ENCODE data around the gene ARID4B.
A peak's percentile ranks its signal among the peaks of the same experiment; 100 is the strongest.
"Not testable (repeated sequence)": the region's sequence is repeated elsewhere in the genome, so short reads cannot be mapped to it uniquely, and the experiment has no call there.

Gene ARID4B, protein sequence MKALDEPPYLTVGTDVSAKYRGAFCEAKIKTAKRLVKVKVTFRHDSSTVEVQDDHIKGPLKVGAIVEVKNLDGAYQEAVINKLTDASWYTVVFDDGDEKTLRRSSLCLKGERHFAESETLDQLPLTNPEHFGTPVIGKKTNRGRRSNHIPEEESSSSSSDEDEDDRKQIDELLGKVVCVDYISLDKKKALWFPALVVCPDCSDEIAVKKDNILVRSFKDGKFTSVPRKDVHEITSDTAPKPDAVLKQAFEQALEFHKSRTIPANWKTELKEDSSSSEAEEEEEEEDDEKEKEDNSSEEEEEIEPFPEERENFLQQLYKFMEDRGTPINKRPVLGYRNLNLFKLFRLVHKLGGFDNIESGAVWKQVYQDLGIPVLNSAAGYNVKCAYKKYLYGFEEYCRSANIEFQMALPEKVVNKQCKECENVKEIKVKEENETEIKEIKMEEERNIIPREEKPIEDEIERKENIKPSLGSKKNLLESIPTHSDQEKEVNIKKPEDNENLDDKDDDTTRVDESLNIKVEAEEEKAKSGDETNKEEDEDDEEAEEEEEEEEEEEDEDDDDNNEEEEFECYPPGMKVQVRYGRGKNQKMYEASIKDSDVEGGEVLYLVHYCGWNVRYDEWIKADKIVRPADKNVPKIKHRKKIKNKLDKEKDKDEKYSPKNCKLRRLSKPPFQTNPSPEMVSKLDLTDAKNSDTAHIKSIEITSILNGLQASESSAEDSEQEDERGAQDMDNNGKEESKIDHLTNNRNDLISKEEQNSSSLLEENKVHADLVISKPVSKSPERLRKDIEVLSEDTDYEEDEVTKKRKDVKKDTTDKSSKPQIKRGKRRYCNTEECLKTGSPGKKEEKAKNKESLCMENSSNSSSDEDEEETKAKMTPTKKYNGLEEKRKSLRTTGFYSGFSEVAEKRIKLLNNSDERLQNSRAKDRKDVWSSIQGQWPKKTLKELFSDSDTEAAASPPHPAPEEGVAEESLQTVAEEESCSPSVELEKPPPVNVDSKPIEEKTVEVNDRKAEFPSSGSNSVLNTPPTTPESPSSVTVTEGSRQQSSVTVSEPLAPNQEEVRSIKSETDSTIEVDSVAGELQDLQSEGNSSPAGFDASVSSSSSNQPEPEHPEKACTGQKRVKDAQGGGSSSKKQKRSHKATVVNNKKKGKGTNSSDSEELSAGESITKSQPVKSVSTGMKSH (N-terminal part only)

DNA sequence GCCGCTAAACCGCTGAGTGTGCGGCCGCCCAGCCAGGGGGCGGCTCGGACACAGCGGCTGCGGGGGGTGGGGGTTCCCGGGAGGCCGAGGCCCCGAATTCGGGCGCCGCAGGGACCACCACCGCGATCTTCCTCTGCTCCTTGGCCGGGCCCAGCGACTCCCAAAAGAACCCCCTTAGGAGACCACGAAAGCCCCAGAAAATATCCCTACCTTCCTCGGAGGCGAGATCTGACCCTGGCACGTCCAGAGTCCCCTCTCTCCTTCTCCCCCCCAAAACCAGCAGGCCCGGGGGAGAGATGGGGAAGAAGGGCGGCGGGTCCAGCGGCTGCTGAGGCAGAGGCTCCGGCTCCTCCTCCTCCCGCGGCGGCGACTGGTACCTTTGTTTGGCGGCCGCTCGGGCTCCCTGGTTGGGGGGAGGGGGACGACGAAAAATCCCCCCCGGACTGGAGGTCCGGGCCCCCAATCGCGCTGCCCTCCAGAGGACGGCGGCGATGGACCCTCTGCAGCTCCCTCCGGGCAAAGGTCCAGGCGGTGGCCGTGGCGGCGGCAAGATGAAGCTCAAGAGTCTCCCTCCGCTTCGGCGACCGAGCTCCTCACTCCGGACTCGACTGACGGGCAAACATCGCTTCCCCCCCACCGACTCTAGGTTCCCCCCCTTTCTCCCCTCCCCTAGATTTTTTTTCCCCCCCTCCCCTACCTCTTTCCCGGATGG lies at the start of gene ARID4B:
Gene ARID4B (minus strand): TSS at position 621 of the 712 bp plus-strand sequence. CDS start 1,260 bp downstream, outside the sequence.
- no peak for DNase-seq (ENCODE audit: low read depth)

DNA sequence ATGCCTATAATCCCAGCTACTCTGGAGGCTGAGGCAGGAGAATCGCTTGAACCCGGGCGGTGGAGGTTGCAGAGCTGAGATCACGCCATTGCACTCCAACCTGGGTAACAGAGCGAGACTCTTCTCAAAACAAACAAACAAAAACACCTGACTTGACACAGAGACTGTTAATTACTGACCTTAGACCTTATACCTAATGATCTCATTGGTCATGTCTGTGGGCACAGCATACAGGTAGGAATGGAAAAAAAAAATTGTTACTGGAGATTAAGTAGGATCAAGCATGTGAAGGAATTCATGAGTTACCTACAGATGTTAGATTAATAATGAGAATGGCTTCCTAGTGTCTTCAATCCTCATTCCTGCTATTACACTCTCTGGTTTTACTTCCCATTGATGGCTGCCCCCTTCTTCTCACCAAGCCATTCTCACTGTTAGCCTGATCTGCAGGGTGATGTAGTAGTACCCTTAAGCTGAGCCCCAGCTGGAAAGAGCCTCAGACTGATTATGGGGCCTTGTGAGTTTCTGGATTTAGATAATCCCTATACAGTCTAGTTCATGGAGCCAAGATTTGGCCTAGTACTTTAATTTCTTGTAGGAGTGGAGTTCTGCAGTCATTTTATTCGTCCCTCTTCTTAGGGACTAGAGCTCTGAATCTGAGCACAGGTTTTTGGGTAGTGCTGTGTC lies 48.1 kb upstream of the ARID4B start:
- DNase-seq (ENCODE audit: low read depth): no peak

DNA sequence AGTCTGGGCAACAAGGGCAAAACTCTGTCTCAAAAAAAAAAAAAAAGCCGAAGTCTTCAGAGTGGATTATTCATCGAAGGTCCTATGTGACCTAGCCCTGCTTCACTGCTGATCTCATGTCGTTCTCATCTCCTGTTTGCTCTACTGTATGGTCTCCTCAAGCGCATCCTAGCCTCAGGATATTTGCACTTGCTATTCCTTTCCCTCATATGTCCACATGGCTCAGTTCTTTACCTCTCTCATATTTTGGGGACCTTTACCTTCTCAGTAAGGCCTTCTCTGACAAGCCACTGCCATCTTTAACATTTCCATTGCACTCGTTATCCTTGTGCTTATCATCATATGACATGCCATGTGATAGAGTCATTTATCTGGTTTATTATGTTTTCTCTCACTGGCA lies 41.8 kb upstream of the ARID4B start:
- DNase-seq (ENCODE audit: low read depth): no peak

DNA sequence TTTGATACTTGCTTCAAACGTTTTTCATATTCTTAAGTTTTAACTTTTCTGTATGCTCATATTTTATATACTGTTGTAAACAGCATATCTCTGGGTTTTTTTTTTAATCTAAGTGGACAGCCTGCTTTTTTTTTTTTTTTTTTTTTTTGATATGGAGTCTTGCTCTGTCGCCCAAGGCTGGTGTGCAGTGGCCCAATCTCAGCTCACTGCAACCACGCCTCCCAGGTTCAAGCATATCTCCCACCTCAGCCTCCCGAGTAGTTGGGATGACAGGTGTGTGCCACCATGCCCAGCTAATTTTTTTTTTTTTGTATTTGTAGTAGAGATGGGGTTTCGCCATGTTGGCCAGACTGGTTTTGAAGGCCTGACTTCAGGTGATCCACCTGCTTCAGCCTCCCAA lies 40.4 kb upstream of the ARID4B start:
- DNase-seq (ENCODE audit: low read depth): no peak

DNA sequence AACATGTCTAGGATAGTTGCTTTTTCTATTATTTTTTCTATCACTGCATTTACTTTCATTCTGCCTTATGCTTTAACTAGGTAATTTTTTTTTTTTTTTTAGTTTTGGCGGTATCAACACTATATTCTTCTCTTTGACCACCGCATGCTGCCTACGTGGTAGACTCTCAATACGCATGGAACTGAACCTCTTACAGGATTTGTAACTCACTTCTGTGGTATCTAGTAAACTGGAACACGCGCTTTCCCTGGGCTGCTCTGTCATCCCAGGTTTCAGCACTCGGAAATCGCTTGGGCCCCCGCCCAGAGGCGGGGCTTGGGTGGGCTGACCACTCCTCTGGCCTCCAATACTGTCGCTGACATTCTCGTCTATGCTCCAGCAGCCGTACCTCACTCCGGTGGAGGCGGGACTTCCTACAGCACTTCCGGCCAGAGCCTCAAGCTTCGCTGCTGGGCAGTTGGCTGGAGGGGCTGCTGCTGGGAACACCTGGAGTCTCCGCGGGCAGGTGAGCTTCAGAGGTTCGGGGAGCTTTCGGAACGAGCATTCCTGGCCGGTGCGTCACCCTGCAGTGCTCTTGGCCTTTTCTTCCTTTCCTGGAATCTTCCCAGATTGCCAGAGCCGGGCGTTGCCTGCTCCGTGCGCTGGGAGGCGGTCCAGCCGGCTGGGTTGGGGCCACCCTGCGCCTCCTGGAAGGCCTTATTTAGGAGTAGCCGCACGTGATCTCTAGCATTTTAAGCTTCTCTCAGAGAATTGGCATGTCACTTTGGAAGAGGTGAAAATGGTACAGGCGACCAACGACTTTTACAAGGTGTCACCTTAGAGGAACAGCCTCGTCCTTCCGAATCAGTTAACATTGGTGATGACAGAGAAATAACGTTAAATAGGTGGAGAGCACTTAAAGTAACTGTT lies 39.3 kb upstream of the ARID4B start, which contains the start of gene TBCE:
Gene TBCE (plus strand): TSS at position 428 of the 909 bp plus-strand sequence. CDS start 12,623 bp downstream, outside the sequence.
- peak; percentile 86 for DNase-seq (ENCODE audit: low read depth)

DNA sequence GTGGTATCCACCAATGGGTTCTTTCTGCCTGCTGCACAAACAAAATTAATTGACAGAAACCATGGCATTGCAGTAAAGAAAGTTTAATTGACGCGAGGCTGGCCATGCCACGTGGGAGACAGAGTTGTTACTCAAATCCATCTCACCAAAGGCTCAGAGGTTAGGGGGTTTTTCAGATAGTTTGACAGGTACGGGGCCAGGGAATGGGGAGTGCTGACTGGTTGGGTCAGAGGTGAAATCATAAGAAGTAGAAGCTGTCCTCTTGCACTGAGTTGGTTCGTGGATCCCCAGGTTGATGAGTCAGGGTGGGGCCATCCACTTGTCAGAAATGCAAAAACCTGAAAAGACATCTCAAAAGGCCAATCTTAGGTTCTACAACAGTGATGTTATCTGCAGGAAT lies 38.3 kb upstream of the ARID4B start:
- no peak for DNase-seq (ENCODE audit: low read depth)

DNA sequence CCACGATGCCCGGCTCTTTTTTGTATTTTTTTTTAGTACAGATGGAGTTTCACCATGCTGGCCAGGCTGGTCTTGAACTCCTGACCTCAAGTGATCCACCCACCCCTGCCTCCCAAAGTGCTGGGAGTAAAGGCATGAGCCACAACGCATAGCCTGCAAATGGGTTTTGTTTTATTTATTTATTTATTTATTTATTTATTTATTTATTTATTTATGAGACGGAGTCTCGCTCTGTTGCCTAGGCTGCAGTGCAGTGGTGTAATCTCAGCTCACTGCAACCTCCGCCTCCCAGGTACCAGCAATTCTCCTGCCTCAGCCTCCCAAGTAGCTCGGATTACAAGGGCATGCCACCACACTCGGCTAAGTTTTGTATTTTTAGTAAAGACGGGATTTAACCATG lies 36.2 kb upstream of the ARID4B start:
- DNase-seq (ENCODE audit: low read depth): not testable (repeated sequence)

DNA sequence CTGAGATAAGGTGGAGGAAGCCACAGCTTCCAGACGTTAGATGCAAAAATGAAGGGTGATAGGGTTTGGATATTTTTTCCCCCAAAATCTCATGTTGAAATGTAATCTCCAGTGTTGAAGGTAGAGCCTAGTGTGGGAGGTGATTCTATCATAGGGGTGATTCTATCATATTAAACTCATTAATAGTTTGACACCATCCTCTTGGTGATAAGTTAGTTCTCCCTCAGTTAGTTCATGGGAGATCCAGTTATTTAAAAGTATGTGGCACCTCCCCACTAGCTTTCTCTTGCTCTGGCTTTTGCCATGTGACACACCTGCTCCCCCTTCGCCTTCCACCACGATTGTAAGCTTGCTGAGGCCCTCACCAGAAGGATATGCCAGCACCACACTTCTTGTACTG lies 30.9 kb upstream of the ARID4B start:
- no peak for DNase-seq (ENCODE audit: low read depth)

DNA sequence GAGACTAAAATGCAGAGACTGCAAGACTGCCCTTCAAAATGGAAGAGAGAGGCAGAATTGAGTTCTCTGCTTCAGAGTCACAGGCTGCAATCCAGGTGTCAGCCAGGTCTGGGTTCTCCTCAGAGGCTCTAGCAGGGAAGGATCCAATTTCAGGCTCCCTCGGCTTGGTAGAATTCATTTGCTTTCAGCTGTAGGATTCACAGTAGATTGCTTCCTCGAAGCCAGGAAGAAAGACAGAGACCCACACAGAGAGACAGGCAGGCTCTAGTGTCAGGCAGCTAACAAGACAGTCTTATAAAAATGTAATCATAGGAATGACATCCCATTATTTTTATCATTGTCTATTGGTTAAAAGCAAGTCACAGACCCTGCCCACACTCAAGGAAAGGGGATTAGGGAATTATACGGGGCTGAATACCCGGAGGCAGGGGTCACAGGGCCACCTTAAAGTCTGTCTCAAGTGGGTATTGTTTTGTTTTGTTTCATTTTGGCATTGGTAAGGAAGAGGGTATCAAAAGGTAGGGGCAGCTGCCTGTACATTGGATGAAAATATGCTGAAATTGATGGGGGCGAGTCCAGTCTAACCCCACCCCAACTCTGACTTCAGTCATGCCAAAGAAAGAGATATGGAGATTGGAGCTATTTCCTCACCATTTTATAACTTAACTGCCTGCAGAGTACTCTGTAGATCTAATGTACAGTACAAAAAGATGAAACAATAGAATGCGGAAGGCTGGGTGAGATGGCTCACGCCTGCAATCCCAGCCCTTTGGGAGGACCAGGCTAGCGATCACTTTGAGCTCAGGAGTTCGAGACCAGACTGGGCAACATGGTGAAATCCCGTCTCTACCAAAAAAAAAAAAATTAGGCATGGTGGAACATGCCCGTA lies 29.8 kb upstream of the ARID4B start:
- no peak for DNase-seq (ENCODE audit: low read depth)

DNA sequence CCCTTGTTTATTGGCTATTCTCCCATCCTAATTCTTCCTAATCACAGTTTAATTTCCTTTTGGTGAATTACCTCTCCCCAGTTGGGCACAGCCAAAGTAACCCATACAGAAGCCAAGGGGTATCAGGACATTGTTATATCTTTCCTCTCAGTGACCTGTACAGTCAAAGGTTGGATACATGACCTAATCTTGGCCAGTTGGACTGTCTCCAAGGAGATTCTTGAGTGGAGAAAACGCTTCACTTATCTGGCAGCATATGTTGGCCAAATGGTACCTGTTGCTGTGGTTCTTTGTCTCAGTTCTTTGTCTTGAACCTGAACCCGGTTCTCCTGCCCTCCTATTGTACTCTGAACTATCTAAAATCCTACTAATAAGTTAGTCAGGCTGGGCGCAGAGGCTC lies 23.9 kb upstream of the ARID4B start:
- DNase-seq (ENCODE audit: low read depth): no peak

DNA sequence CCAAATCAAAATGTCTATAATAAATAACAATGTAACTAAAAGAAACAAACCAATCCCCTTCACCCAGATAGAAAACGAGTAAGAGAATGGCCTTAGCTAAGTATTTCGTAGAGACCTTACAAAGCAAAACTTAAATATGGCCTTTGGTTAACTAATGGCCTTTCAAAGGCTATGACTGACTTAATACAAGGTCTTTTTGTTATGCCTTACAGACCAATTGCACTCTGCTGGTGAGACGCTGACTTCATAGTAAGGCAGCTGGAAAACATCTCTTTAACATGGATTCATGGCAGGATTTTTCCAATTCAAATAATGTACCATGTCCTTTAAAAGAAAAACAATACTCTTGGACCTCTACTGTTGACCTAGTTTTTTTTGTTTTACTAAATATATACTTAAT lies 23.5 kb upstream of the ARID4B start:
- DNase-seq (ENCODE audit: low read depth): no peak

DNA sequence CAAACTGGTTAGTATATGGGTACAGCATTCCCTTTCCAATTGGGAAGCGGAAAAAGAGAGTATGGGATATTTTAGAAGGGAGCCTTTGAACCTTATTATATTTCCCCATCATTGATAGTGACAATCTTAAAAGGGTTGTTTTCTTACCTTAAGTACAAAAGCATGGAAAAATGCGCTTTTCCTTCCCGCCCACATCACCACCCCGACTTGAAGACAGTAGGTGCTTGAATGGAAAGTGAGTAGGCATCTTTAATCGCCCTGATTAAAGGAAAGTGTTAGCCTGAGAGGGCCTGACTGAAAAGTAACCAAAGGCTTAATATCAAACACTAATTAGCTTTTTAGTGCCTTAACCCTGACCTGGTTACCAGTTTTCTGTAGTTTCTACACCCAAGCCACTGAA lies 15.7 kb upstream of the ARID4B start:
- DNase-seq (ENCODE audit: low read depth): no peak

DNA sequence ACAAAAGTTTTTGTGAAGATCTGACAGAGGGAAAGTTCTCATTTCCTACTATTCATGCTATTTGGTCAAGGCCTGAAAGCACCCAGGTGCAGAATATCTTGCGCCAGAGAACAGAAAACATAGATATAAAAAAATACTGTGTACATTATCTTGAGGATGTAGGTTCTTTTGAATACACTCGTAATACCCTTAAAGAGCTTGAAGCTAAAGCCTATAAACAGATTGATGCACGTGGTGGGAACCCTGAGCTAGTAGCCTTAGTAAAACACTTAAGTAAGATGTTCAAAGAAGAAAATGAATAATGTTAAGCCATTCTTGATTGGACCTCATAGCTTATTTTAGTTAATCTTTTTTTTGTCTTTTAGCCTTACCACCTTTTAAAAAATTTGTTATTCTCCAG lies 14.5 kb upstream of the ARID4B start:
- DNase-seq (ENCODE audit: low read depth): no peak

DNA sequence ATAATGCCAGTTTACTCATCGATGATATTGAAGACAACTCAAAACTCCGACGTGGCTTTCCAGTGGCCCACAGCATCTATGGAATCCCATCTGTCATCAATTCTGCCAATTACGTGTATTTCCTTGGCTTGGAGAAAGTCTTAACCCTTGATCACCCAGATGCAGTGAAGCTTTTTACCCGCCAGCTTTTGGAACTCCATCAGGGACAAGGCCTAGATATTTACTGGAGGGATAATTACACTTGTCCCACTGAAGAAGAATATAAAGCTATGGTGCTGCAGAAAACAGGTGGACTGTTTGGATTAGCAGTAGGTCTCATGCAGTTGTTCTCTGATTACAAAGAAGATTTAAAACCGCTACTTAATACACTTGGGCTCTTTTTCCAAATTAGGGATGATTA lies 14.1 kb upstream of the ARID4B start:
- no peak for DNase-seq (ENCODE audit: low read depth)

DNA sequence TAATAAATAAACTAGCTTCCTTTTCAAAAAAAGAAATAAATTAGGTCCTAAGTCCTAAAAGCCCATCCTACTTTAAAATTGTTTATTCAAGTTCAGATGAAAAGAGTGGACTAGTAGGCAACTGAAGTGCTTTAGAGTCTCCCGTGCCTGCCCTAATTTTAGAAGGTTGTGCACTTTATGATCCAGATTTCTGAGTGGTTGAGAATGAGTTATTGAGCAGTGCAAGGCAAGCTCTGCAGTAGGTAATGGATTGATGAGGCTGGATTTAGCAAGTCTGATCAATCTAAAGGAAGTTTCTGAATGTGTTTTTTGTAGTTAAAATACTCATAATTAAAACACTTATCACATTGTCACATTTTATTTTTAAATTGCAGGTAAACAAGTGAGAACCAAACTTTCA lies 13.4 kb upstream of the ARID4B start:
- no peak for DNase-seq (ENCODE audit: low read depth)

DNA sequence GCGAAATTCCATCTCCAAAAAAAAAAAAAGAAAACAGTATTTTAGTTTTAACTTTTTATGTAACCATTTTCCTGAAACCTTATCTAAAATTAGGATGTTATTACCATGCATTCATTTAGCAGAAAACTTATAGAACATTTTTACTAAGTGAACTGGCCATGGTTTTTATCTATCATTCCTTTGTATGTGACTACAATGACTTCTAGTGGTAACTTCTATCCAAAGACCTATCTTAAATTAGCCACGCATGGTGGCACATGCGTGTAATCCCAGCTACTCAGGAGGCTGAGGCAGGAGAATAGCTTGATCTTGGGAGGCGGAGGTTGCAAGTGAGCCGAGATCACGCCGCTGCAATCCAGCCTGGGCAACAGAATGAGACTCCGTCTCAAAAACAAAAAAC lies 11.8 kb upstream of the ARID4B start:
- DNase-seq (ENCODE audit: low read depth): no peak

DNA sequence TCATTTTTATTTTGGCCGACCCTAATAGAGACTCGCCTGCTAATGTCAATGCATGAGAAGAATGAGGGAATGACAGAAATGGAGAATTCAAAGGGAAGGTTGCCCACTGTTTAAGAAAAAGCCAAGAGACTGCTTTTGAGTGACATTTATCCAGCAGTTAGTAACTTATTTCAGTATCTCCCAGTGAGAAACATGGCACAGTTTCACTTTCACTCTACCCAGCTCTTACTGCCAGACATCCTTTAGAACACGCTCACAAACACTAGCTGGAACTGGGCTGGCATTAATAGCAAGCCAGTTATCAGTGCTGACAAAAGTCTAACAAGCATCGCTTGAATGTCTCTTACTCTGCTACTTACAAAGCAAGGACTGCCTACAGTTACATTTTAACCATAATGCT lies 8.9 kb upstream of the ARID4B start:
- DNase-seq (ENCODE audit: low read depth): no peak

DNA sequence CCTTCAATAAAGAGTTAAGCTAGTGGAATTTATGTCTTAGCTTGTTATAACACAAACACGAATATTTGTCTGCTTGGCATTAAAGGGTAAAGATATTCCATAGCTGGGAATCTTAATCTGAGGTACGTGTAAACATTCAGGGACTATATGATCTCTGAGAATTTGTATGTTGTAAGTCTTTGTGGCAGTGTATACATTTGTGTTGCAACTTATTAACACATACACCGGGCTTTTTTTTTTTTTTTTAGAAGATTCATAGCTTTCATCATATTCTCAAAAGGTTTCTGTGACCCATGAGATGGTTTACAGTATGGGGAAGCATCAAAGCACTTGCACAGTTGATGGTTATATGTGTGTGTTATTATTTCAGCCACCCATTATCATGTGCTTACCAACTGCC lies 3.4 kb upstream of the ARID4B start:
- DNase-seq (ENCODE audit: low read depth): no peak

DNA sequence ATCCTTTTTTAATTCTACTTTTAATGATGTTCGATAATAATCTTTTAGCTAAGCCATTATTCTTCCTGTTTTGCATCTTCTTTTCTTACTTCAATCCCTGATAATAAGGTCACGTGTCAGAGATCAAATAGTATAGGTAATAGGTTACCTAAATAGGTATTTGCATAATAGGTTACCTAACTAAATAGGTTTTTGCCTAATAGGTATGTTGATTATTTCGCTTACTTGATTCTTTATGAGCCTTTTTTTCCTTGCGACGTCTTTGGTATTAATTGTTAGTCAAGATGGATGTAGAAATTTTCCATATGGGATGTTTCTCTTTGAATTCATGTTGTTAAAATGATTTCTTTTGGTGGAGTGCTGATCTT lies 2.9 kb upstream of the ARID4B start:
- no peak for DNase-seq (ENCODE audit: low read depth)

All from GM04503 (cell line).